ENCODE measurements around the gene ABCB11. TPM values are rescaled to one million over a fixed set of nuclear protein-coding genes. Genes with fewer than 3 reads are reported as not detected.

ABCB11 gene
- polyA plus RNA-seq, 1 donor from 2014 or later = not detected

DNA sequence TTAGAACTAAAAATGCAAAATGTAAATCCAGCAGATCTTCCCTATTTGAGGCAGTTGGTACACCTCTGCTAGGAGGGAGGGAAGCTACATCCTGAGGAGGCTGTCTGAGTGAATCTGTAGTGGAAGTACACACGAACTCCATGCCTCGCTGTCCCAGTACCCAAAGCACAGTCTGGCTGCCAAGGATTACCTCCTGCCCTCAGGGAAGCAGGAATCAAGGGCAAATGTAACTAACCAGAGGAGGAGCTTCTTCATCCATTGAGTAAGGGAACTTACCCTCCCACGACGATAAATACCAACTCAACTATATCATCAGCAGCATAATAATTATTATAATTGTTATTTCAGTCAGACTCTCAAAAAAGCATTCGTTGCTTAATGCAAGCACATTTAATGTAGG lies 40.3 kb upstream of the ABCB11 start:
- H4K20me1 ChIP-seq (ENCODE audit: insufficient read depth) = no peaks in the 10 kb centered on the region
- H3K9ac ChIP-seq (ENCODE audit: low read length) = no peak overlapping the region

DNA sequence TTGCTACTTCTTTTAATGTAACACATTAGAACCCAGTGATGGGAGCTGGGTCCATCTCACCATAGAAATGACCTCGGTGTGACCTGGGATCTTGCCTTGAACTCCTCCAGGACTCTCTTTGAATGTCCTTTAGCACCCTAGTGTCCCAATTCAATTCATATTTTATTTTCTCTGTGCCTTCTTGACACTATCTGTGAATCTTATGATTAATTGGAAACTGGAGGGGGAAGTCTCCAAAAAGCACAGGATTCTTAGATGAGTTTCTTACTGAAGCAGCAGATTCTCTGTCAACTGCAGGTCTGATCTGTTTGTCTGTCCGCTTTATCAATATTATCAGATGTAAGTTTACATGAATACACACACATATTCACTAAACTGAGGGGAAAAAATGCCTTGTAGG lies 38.7 kb upstream of the ABCB11 start:
- Histone ChIP-seq H3K79me2 (replicated peaks; ENCODE audit: insufficient read depth, low read length) (no peaks in the 10 kb centered on the region), H3F3A (ENCODE audit: insufficient read depth, low read length, poor library complexity, severe bottlenecking) (no peaks in the 10 kb centered on the region), H3K27ac (ENCODE audit: low read length) (no peak overlapping the region), H4K20me1 (ENCODE audit: insufficient read depth) (no peaks in the 10 kb centered on the region), H3K4me3 (ENCODE audit: low read length) (no peak overlapping the region), H3K9ac (ENCODE audit: low read length) (no peak overlapping the region), H3K9me2 (ENCODE audit: insufficient read depth, low read length) (no peaks in the 10 kb centered on the region), H2AFZ (ENCODE audit: low read depth, low read length) (no peak overlapping the region), H3K4me2 (ENCODE audit: low read length) (no peak overlapping the region), H3K36me3 (ENCODE audit: insufficient read depth, low read length) (no peaks in the 10 kb centered on the region), H3K9me3 (ENCODE audit: low read length) (no peaks in the 10 kb centered on the region), H3K27me3 (ENCODE audit: insufficient read depth, low read depth, low read length) (no peaks in the 10 kb centered on the region)
- no peak for TF ChIP-seq EZH2 (IDR thresholded peaks at IDR 0.05; ENCODE audit: borderline replicate concordance, insufficient read depth, low read length, poor library complexity, severe bottlenecking)
- TF ChIP-seq TAF1 (IDR thresholded peaks at IDR 0.05; ENCODE audit: low read depth) = no peak
- no peak for TF ChIP-seq SMC3 (conservative IDR thresholded peaks at IDR 0.05; ENCODE audit: poor library complexity)
- no peak for TF ChIP-seq RAD21 (conservative IDR thresholded peaks at IDR 0.05)
- TF ChIP-seq, protein P1, sequence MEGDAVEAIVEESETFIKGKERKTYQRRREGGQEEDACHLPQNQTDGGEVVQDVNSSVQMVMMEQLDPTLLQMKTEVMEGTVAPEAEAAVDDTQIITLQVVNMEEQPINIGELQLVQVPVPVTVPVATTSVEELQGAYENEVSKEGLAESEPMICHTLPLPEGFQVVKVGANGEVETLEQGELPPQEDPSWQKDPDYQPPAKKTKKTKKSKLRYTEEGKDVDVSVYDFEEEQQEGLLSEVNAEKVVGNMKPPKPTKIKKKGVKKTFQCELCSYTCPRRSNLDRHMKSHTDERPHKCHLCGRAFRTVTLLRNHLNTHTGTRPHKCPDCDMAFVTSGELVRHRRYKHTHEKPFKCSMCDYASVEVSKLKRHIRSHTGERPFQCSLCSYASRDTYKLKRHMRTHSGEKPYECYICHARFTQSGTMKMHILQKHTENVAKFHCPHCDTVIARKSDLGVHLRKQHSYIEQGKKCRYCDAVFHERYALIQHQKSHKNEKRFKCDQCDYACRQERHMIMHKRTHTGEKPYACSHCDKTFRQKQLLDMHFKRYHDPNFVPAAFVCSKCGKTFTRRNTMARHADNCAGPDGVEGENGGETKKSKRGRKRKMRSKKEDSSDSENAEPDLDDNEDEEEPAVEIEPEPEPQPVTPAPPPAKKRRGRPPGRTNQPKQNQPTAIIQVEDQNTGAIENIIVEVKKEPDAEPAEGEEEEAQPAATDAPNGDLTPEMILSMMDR (IDR thresholded peaks at IDR 0.05; ENCODE audit: poor library complexity, severe bottlenecking) = no peak
- TF ChIP-seq EP300 (conservative IDR thresholded peaks at IDR 0.05; ENCODE audit: poor library complexity, severe bottlenecking) = no peak
- TF ChIP-seq, protein P2, sequence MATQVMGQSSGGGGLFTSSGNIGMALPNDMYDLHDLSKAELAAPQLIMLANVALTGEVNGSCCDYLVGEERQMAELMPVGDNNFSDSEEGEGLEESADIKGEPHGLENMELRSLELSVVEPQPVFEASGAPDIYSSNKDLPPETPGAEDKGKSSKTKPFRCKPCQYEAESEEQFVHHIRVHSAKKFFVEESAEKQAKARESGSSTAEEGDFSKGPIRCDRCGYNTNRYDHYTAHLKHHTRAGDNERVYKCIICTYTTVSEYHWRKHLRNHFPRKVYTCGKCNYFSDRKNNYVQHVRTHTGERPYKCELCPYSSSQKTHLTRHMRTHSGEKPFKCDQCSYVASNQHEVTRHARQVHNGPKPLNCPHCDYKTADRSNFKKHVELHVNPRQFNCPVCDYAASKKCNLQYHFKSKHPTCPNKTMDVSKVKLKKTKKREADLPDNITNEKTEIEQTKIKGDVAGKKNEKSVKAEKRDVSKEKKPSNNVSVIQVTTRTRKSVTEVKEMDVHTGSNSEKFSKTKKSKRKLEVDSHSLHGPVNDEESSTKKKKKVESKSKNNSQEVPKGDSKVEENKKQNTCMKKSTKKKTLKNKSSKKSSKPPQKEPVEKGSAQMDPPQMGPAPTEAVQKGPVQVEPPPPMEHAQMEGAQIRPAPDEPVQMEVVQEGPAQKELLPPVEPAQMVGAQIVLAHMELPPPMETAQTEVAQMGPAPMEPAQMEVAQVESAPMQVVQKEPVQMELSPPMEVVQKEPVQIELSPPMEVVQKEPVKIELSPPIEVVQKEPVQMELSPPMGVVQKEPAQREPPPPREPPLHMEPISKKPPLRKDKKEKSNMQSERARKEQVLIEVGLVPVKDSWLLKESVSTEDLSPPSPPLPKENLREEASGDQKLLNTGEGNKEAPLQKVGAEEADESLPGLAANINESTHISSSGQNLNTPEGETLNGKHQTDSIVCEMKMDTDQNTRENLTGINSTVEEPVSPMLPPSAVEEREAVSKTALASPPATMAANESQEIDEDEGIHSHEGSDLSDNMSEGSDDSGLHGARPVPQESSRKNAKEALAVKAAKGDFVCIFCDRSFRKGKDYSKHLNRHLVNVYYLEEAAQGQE (IDR thresholded peaks at IDR 0.05; ENCODE audit: borderline replicate concordance) = no peak
- TF ChIP-seq POLR2AphosphoS5 (IDR thresholded peaks at IDR 0.05) = no peak
- TF ChIP-seq MXI1 (conservative IDR thresholded peaks at IDR 0.05; ENCODE audit: poor library complexity, severe bottlenecking) = no peak

More for the DNA sequence above, 40.3 kb upstream of the ABCB11 start:
- Histone ChIP-seq H3F3A (ENCODE audit: insufficient read depth, low read length, poor library complexity, severe bottlenecking) (no peaks in the 10 kb centered on the region), H3K4me2 (ENCODE audit: low read length) (no peak overlapping the region), H3K79me2 (replicated peaks; ENCODE audit: insufficient read depth, low read length) (no peaks in the 10 kb centered on the region), H3K27me3 (ENCODE audit: insufficient read depth, low read depth, low read length) (no peaks in the 10 kb centered on the region), H2AFZ (ENCODE audit: low read depth, low read length) (no peak overlapping the region), H3K4me3 (ENCODE audit: low read length) (no peak overlapping the region), H3K9me3 (ENCODE audit: low read length) (no peaks in the 10 kb centered on the region), H3K27ac (ENCODE audit: low read length) (no peak overlapping the region), H3K9me2 (ENCODE audit: insufficient read depth, low read length) (no peaks in the 10 kb centered on the region), H3K36me3 (ENCODE audit: insufficient read depth, low read length) (no peaks in the 10 kb centered on the region)
- TF ChIP-seq RAD21 (conservative IDR thresholded peaks at IDR 0.05) (no peak), MXI1 (conservative IDR thresholded peaks at IDR 0.05; ENCODE audit: poor library complexity, severe bottlenecking) (no peak), POLR2AphosphoS5 (IDR thresholded peaks at IDR 0.05) (no peak), SMC3 (conservative IDR thresholded peaks at IDR 0.05; ENCODE audit: poor library complexity) (no peak), EZH2 (IDR thresholded peaks at IDR 0.05; ENCODE audit: borderline replicate concordance, insufficient read depth, low read length, poor library complexity, severe bottlenecking) (no peak), TAF1 (IDR thresholded peaks at IDR 0.05; ENCODE audit: low read depth) (no peak), EP300 (conservative IDR thresholded peaks at IDR 0.05; ENCODE audit: poor library complexity, severe bottlenecking) (no peak)
- TF ChIP-seq, protein P2 (IDR thresholded peaks at IDR 0.05; ENCODE audit: borderline replicate concordance) = no peak
- TF ChIP-seq, protein P1 (IDR thresholded peaks at IDR 0.05; ENCODE audit: poor library complexity, severe bottlenecking) = no peak

All from neural cell (in vitro differentiated cells).